Ishikawa (cell line): ENCODE measurements around the gene TAF1.

Experiments
- MAX ChIP-seq: IDR thresholded peaks from 2 replicates; pipeline ENCODE4 v1.6.1; 2012
- USF1 ChIP-seq: IDR thresholded peaks from 2 replicates; pipeline ENCODE4 v1.6.1; 2012

- TF ChIP-seq MAX (no peak), USF1 (no peak)
These were observed 39.8 kb upstream of the TAF1 start for GRCh38 chrX:71326394-71326793.
